SU-DHL-6 (cell line): ENCODE data around the gene CCDC157.

Experiments used
- EZH2phosphoT487 ChIP-seq: fragments of 200-600 bp; sonication (generic), shearing (Covaris generic); conservative IDR thresholded peaks from 2 replicates; pipeline ENCODE4 v1.6.1; 2018; ENCODE audit warnings: mild to moderate bottlenecking, antibody characterized with exemption, low read length, moderate library complexity, mixed read lengths
- TF ChIP-seq, protein P1 (sequence below): fragments of 200-600 bp; sonication (generic); IDR thresholded peaks from one replicate; pipeline ENCODE4 v1.5.1; 2017; ENCODE audit warnings: antibody characterized with exemption, mild to moderate bottlenecking, low read length, moderate library complexity; ENCODE audit not compliant: insufficient read depth, poor library complexity, severe bottlenecking

DNA sequence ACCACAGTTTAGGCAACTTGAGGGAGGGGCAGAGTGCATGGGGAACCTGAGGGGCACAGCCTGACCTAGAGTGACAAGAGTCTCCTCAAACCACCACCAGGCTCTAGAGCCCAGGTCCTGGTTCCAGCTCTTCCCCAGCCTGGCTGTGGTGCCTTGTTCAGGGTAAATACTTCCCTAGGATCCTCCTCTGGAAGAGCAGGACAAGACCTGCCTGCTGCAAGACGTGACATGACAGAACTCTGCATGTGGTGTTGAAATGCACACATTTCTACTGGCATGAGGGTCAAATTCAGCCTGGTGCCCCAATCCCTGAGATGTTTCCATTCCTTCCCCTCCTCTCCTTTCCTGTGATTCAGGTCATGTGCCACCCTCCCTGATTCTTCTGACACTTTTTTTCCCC, 43.4 kb downstream of the CCDC157 start:
- TF ChIP-seq, protein P1, sequence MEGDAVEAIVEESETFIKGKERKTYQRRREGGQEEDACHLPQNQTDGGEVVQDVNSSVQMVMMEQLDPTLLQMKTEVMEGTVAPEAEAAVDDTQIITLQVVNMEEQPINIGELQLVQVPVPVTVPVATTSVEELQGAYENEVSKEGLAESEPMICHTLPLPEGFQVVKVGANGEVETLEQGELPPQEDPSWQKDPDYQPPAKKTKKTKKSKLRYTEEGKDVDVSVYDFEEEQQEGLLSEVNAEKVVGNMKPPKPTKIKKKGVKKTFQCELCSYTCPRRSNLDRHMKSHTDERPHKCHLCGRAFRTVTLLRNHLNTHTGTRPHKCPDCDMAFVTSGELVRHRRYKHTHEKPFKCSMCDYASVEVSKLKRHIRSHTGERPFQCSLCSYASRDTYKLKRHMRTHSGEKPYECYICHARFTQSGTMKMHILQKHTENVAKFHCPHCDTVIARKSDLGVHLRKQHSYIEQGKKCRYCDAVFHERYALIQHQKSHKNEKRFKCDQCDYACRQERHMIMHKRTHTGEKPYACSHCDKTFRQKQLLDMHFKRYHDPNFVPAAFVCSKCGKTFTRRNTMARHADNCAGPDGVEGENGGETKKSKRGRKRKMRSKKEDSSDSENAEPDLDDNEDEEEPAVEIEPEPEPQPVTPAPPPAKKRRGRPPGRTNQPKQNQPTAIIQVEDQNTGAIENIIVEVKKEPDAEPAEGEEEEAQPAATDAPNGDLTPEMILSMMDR, result no peak
- TF ChIP-seq EZH2phosphoT487, result no peak
